Vagina (tissue), 2 donors: Measurements from ENCODE around the gene BAG5.

Experiments
- CTCF ChIP-seq, 3 experiments: fragments of 450-650 bp in 2 of 3; fragments of 200-600 bp in 1 of 3; sonication (generic) in 1 of 3; IDR thresholded peaks; one replicate each; pipeline ENCODE4 v1.5.1; 2017 to 2019; ENCODE audit warnings: antibody characterized with exemption in 3 of 3, mild to moderate bottlenecking in 2 of 3, moderate library complexity in 2 of 3
- POLR2A ChIP-seq, 2 donors: fragments of 450-650 bp; IDR thresholded peaks; one replicate each; pipeline ENCODE4 v1.6.1; 2017; ENCODE audit warnings: antibody characterized with exemption in 2 of 2, mild to moderate bottlenecking in 2 of 2, moderate library complexity in 2 of 2

GRCh38 chr14:103584326-103584915 lies 22.0 kb upstream of the BAG5 start:
- no peak for TF ChIP-seq CTCF (IDR thresholded peaks at IDR 0.05)
- TF ChIP-seq POLR2A (IDR thresholded peaks at IDR 0.05), result no peak
